ENCODE results near the gene RAD9A. TPM values are rescaled to one million over a fixed set of nuclear protein-coding genes. Genes with fewer than 3 reads are reported as not detected.

RAD9A gene
- total and polyA plus RNA-seq, 2 experiments from 2014 or later = 3.9 to 4.6 TPM

GRCh38 chr11:67371189-67371910 lies 20.4 kb upstream of the RAD9A start:
- H3K4me3 ChIP-seq = peak overlapping the region; percentile 81
- in situ Hi-C loops (cut with MboI) = no loop called here
- peaks cover 22% of the 10 kb centered on the region for H3F3A ChIP-seq (ENCODE audit: insufficient read depth)
- 0 out of 2 replicates have a peak, but pooled peaks cover 5% of the 10 kb centered on the region for H3K36me3 ChIP-seq (ENCODE audit: low read depth)
- TF ChIP-seq EZH2 (IDR thresholded peaks at IDR 0.05; ENCODE audit: insufficient read depth, poor library complexity, severe bottlenecking) (no peak), EZH2phosphoT487 (IDR thresholded peaks at IDR 0.05; ENCODE audit: insufficient read depth, low read depth) (no peak)
- no peaks in the 10 kb centered on the region for H3K9me2 ChIP-seq (ENCODE audit: insufficient read depth)
- H3K9me3 ChIP-seq (ENCODE audit: low read depth) = no peaks in the 10 kb centered on the region
- no peak overlapping the region for H2AFZ ChIP-seq
- DNase-seq = peak; percentile 86
- H3K4me1 ChIP-seq (ENCODE audit: insufficient read depth) = peaks cover 60% of the 10 kb centered on the region
- WGBS, 2 experiments (ENCODE audit: low coverage in 1 of 2, low lambda C conversion rate in 2 of 2, missing lambda C conversion rate in 2 of 2) = 22 to 27% methylated on average over 7 to 8 of the region's 8 CpGs
- H4K20me1 ChIP-seq (ENCODE audit: insufficient read depth) = peaks cover 19% of the 10 kb centered on the region
- H3K27ac ChIP-seq = peak overlapping the region; percentile 98
- H3K27me3 ChIP-seq (replicated peaks; ENCODE audit: insufficient read depth) = no peaks in the 10 kb centered on the region
- peak overlapping the region; percentile 85 for H3K4me2 ChIP-seq (ENCODE audit: unreplicated experiment)
- peaks cover 65% of the 10 kb centered on the region for H3K79me2 ChIP-seq (ENCODE audit: insufficient read depth)
- peak overlapping the region; percentile 100 for H3K9ac ChIP-seq

GRCh38 chr11:67371911-67372320 lies 19.9 kb upstream of the RAD9A start:
- Histone ChIP-seq H3K9ac (peak overlapping the region; percentile 100), H3K79me2 (ENCODE audit: insufficient read depth) (peaks cover 59% of the 10 kb centered on the region), H3K4me1 (ENCODE audit: insufficient read depth) (peaks cover 55% of the 10 kb centered on the region), H3K9me2 (ENCODE audit: insufficient read depth) (no peaks in the 10 kb centered on the region), H3K4me2 (ENCODE audit: unreplicated experiment) (peak overlapping the region; percentile 85), H3K4me3 (peak overlapping the region; percentile 81), H3K9me3 (ENCODE audit: low read depth) (no peaks in the 10 kb centered on the region), H3F3A (ENCODE audit: insufficient read depth) (peaks cover 17% of the 10 kb centered on the region), H2AFZ (no peak overlapping the region), H4K20me1 (ENCODE audit: insufficient read depth) (peaks cover 19% of the 10 kb centered on the region), H3K27me3 (replicated peaks; ENCODE audit: insufficient read depth) (no peaks in the 10 kb centered on the region), H3K27ac (peak overlapping the region; percentile 98), H3K36me3 (ENCODE audit: low read depth) (0 out of 2 replicates have a peak, but pooled peaks cover 5% of the 10 kb centered on the region)
- WGBS, 2 experiments (ENCODE audit: low coverage in 1 of 2, low lambda C conversion rate in 2 of 2, missing lambda C conversion rate in 2 of 2) = 6% methylated on average over 12 to 16 of the region's 16 CpGs
- in situ Hi-C loops (cut with MboI) = no loop called here
- no peak for TF ChIP-seq EZH2phosphoT487 (IDR thresholded peaks at IDR 0.05; ENCODE audit: insufficient read depth, low read depth)
- TF ChIP-seq EZH2 (IDR thresholded peaks at IDR 0.05; ENCODE audit: insufficient read depth, poor library complexity, severe bottlenecking) = no peak
- peak; percentile 48 for DNase-seq

- Histone ChIP-seq H3K27ac (peak overlapping the region; percentile 98), H3K9me3 (ENCODE audit: low read depth) (no peaks in the 10 kb centered on the region), H3K27me3 (replicated peaks; ENCODE audit: insufficient read depth) (no peaks in the 10 kb centered on the region), H3K4me2 (ENCODE audit: unreplicated experiment) (peak overlapping the region; percentile 85), H3F3A (ENCODE audit: insufficient read depth) (peaks cover 17% of the 10 kb centered on the region; the same call in 1 of the 2 replicates), H2AFZ (no peak overlapping the region), H3K4me3 (peak overlapping the region; percentile 81), H3K4me1 (ENCODE audit: insufficient read depth) (peaks cover 50% of the 10 kb centered on the region), H3K79me2 (ENCODE audit: insufficient read depth) (peaks cover 54% of the 10 kb centered on the region), H3K9ac (peak overlapping the region; percentile 100), H4K20me1 (ENCODE audit: insufficient read depth) (peaks cover 18% of the 10 kb centered on the region), H3K36me3 (ENCODE audit: low read depth) (0 out of 2 replicates have a peak, but pooled peaks cover 5% of the 10 kb centered on the region), H3K9me2 (ENCODE audit: insufficient read depth) (no peaks in the 10 kb centered on the region)
- in situ Hi-C loops (cut with MboI) = no loop called here
- DNase-seq = peak; percentile 48
- TF ChIP-seq EZH2phosphoT487 (IDR thresholded peaks at IDR 0.05; ENCODE audit: insufficient read depth, low read depth) = no peak
- no peak for TF ChIP-seq EZH2 (IDR thresholded peaks at IDR 0.05; ENCODE audit: insufficient read depth, poor library complexity, severe bottlenecking)
- WGBS, 2 experiments (ENCODE audit: low coverage in 1 of 2, low lambda C conversion rate in 2 of 2, missing lambda C conversion rate in 2 of 2) = 1% methylated on average over 25 to 50 of the region's 78 CpGs
Measured at GRCh38 chr11:67372321-67372992, 19.3 kb upstream of the RAD9A start.

- Histone ChIP-seq H3K27ac (peak within 1 kb of the TSS; percentile 98), H3K4me2 (ENCODE audit: unreplicated experiment) (peak within 1 kb of the TSS; percentile 79), H3F3A (ENCODE audit: insufficient read depth) (peaks cover 16% of the 10 kb centered on the region; the same call in 1 of the 2 replicates), H3K36me3 (ENCODE audit: low read depth) (0 out of 2 replicates have a peak, but pooled peaks cover 5% of the 10 kb centered on the region), H4K20me1 (ENCODE audit: insufficient read depth) (peaks cover 14% of the 10 kb centered on the region), H2AFZ (no peak within 1 kb of the TSS), H3K4me1 (ENCODE audit: insufficient read depth) (peaks cover 48% of the 10 kb centered on the region), H3K9me2 (ENCODE audit: insufficient read depth) (no peaks in the 10 kb centered on the region), H3K9ac (peak within 1 kb of the TSS; percentile 100), H3K9me3 (ENCODE audit: low read depth) (no peaks in the 10 kb centered on the region), H3K79me2 (ENCODE audit: insufficient read depth) (peaks cover 47% of the 10 kb centered on the region), H3K4me3 (peak within 1 kb of the TSS; percentile 81), H3K27me3 (replicated peaks; ENCODE audit: insufficient read depth) (no peaks in the 10 kb centered on the region)
- peak; percentile 75 for DNase-seq
- 1 to 2% methylated on average over 23 to 61 of the region's 76 CpGs for WGBS, 2 experiments (ENCODE audit: low coverage in 1 of 2, low lambda C conversion rate in 2 of 2, missing lambda C conversion rate in 2 of 2)
- in situ Hi-C loops (cut with MboI) = no loop called here
- no peak for TF ChIP-seq EZH2 (IDR thresholded peaks at IDR 0.05; ENCODE audit: insufficient read depth, poor library complexity, severe bottlenecking)
- no peak for TF ChIP-seq EZH2phosphoT487 (IDR thresholded peaks at IDR 0.05; ENCODE audit: insufficient read depth, low read depth)
Measured at GRCh38 chr11:67372993-67373647, 18.7 kb upstream of the RAD9A start, which contains the start of gene CLCF1. Gene CLCF1 (minus strand): TSS chr11:67373598. CDS start chr11:67373539, 59 bp downstream.

Measured in GM23248 (cell line).